Measurements from ENCODE around the gene CDK10.

GRCh38 chr16:89711601-89712273 is 25.2 kb downstream of the CDK10 start:
- TF ChIP-seq CTCF (IDR thresholded peaks at IDR 0.05) (no peak), POLR2A (IDR thresholded peaks at IDR 0.05; ENCODE audit: low read depth) (no peak)

Data from esophagus muscularis mucosa (tissue), 3 donors.